Activated naive CD4-positive, alpha-beta T cell treated with anti-CD3 and anti-CD28 coated beads, Interleukin-2, amount 50 U/mL, for 24 hours (primary cell): ENCODE data around the gene ISCU.

Experiments
- H3K27ac Mint-ChIP-seq: one replicate; pipeline ENCODE4 v1.8.0; 2021; ENCODE audit warnings: mild to moderate bottlenecking, mixed read lengths
- H3K27me3 Mint-ChIP-seq: one replicate; pipeline ENCODE4 v1.8.0; 2021; ENCODE audit warnings: mixed read lengths
- H3K36me3 Mint-ChIP-seq: one replicate; pipeline ENCODE4 v1.8.0; 2021; ENCODE audit warnings: mixed read lengths
- H3K4me1 Mint-ChIP-seq: one replicate; pipeline ENCODE4 v1.8.0; 2021; ENCODE audit warnings: mixed read lengths
- H3K4me3 Mint-ChIP-seq: one replicate; pipeline ENCODE4 v1.8.0; 2021; ENCODE audit warnings: mild to moderate bottlenecking, mixed read lengths
- H3K9me3 Mint-ChIP-seq: one replicate; pipeline ENCODE4 v1.8.0; 2021; ENCODE audit warnings: mixed read lengths

ISCU gene

DNA sequence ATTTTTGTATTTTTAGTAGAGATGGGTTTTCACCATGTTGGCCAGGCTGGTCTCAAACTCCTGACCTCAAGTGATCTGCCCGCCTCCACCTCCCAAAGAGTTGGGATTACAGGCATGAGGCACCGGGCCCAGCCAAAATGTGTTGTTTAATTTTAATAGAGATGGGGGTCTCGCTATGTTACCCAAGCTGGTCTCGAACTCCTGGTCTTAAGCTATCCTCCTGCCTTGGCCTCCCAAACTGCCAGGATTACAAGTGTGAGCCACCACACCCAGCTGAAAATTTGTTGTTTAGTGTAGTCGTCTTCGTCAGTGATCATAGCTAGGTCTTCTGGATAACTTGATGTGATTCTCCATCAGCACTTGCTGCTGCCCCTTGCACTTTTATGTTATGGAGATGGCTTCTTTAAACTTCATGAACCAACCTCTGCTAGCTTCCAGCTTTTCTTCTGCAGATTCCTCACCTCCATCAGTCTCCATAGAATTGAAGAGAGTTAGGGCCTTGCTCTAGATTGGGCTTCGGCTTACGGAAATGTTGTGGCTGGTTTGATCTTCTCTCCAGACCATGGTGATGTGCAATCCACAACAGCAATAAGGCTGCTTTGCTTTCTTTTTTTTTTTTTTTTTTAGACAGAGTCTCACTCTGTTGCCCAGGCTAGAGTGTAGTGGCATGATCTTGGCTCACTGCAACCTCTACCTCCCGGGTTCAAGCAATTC is 13.0 kb downstream of the ISCU start:
- Mint-ChIP-seq H3K27ac (peak overlapping the region; percentile 89), H3K36me3 (peaks cover 4% of the 10 kb centered on the region), H3K4me3 (peak overlapping the region; percentile 15), H3K27me3 (no peaks in the 10 kb centered on the region), H3K4me1 (peaks cover 63% of the 10 kb centered on the region), H3K9me3 (no peaks in the 10 kb centered on the region)

DNA sequence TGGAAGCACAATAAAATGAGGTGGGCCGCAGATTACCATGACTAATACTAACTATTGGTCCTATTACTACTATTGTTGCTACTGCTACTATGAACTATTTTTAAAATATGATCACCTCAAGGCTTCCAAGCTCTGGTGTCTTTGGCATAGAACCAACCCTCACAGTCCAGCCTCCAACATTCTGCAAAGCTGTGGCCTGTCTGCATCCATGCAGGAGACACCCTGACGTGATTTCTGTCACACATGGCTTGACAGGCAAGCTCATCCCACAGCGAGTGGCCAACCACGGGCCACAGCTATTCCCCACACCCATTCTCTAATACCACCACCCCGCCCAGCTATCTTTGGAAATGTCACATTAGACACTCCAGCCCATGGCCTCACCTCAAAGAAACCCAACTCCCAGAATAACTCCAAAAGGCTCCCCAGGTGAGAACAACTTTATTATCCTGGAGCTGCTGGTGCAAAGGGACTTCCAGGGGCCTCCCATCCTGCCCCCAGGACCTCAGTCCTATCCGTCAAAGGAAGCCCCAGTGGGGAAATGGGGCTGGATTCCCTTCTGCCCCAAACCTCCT is 14.4 kb downstream of the ISCU start:
- Mint-ChIP-seq H3K27ac (peak overlapping the region; percentile 51), H3K4me1 (peaks cover 50% of the 10 kb centered on the region), H3K36me3 (no peaks in the 10 kb centered on the region), H3K4me3 (no peak overlapping the region), H3K27me3 (no peaks in the 10 kb centered on the region), H3K9me3 (no peaks in the 10 kb centered on the region)

DNA sequence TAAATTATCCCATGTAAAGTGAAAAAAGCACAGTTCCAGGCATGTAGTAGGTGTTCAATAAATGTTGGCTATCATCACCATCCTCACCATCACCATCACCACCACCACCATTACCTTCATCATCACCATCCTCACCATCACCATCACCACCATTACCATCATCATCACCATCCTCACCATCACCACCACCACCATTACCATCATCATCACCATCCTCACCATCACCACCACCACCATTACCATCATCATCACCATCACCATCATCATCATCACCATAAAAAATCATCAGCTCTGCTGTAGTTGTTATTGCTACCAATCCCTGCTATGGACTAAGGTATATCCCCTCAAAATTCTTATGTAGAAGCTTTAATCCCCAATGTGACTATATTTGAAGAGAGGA is 15.1 kb downstream of the ISCU start:
- H3K4me1 Mint-ChIP-seq, result peaks cover 42% of the 10 kb centered on the region
- H3K27ac Mint-ChIP-seq, result no peak overlapping the region
- H3K4me3 Mint-ChIP-seq, result no peak overlapping the region
- no peaks in the 10 kb centered on the region for H3K36me3 Mint-ChIP-seq
- H3K9me3 Mint-ChIP-seq, result no peaks in the 10 kb centered on the region
- no peaks in the 10 kb centered on the region for H3K27me3 Mint-ChIP-seq

DNA sequence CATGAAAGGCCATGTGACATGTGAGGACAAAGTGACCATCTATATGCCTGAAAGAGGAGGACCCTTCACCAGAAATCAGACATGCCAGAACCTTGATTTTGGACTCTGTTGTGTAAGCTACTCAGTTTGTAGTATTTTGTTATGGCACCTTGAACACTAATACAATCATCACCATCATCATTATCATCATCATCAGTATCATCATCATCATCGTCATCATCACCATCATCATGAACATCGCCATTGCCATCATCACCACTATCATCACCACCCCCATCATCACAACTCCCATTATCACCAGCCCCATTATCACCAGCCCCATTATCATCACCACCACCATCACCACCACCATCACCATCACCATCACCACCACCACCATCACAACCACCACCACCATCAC is 15.9 kb downstream of the ISCU start:
- H3K4me3 Mint-ChIP-seq, result no peak overlapping the region
- H3K27ac Mint-ChIP-seq, result no peak overlapping the region
- H3K27me3 Mint-ChIP-seq, result no peaks in the 10 kb centered on the region
- no peaks in the 10 kb centered on the region for H3K36me3 Mint-ChIP-seq
- H3K9me3 Mint-ChIP-seq, result no peaks in the 10 kb centered on the region
- H3K4me1 Mint-ChIP-seq, result peaks cover 34% of the 10 kb centered on the region

DNA sequence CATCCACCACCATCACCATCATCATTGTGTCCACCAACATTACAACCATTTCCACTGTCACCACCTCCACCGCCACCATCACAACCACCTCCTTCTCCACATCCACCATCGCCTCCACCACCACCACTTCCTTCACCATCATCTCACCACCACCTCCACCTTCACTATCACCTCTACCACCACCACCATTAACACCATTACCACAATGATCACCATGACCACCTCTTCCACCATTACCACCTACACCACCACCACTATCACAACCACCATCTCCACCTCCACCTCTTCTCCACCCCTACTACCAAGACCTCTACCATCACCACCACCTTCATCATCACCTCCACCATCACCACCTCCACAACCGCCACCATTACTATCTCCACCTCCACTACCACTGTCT is 16.4 kb downstream of the ISCU start:
- H3K27ac Mint-ChIP-seq, result peak overlapping the region; percentile 27
- H3K4me1 Mint-ChIP-seq, result peaks cover 30% of the 10 kb centered on the region
- H3K9me3 Mint-ChIP-seq, result no peaks in the 10 kb centered on the region
- no peak overlapping the region for H3K4me3 Mint-ChIP-seq
- H3K27me3 Mint-ChIP-seq, result no peaks in the 10 kb centered on the region
- H3K36me3 Mint-ChIP-seq, result no peaks in the 10 kb centered on the region

DNA sequence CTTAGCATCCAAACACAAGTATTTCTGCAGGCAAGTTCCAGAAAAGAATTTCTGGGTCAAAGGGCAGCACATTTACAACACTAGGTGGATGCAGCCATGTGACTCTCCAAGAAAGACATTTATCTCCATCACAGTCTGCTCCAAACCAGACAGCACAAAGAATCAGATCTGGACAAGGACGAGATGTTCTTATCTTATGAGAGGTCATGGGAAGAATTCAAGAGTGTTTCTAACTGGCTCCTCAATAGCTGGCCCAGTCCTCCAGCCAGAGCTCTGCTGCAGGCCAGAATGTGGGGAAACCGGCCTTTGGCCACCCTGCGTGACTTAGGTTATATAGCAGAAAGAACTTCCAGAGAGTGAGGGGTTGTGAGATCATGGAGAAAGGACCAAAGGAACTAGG is 18.1 kb downstream of the ISCU start:
- Mint-ChIP-seq H3K36me3 (no peaks in the 10 kb centered on the region), H3K27ac (no peak overlapping the region), H3K9me3 (no peaks in the 10 kb centered on the region), H3K4me1 (peaks cover 13% of the 10 kb centered on the region), H3K4me3 (no peak overlapping the region), H3K27me3 (no peaks in the 10 kb centered on the region)

DNA sequence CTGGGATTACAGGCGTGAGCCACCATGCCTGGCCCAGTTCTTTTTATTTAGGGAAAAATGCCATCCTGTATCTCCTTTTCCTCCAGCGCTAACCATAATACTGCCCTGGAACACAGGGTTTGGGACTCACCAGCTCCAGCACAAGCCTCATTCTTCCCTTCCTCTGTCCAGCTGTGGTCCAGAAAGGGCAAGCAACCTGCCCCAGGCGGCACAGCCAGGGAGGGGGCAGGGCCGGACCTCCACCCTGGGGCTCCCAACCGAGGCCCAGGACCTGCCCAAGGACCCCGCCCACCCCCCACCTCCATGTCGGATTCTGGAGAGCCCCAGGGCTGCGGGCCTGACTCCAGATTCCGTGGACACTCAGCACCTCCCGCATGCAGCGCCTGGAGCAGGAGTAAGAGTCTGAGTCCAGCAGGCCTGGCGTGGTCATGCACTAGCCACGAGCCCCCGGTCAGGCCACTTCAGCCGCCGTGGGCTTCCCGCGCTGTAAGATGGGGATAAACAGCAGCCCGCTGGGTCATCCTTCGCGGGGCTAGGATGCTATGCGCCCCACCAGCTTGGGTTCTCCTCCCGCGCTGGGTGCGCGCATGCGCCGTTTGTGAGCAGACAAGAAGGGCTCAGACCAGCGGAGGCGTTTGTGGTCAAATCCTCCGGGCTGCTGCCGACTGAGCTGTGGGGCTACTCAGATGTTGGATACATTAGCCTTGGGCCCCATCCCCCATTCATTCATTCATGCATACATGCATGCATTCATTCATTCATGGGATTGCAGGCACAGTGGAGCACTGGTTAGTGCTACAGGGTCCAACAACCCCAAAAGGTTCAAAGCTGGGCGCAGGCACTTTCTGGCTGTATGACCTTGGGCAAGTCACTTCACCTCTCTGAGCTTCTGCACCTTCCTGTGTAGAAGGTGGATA is 19.2 kb downstream of the ISCU start:
- no peak overlapping the region for H3K27ac Mint-ChIP-seq
- H3K36me3 Mint-ChIP-seq, result no peaks in the 10 kb centered on the region
- no peaks in the 10 kb centered on the region for H3K27me3 Mint-ChIP-seq
- H3K9me3 Mint-ChIP-seq, result no peaks in the 10 kb centered on the region
- peaks cover 5% of the 10 kb centered on the region for H3K4me1 Mint-ChIP-seq
- no peak overlapping the region for H3K4me3 Mint-ChIP-seq

DNA sequence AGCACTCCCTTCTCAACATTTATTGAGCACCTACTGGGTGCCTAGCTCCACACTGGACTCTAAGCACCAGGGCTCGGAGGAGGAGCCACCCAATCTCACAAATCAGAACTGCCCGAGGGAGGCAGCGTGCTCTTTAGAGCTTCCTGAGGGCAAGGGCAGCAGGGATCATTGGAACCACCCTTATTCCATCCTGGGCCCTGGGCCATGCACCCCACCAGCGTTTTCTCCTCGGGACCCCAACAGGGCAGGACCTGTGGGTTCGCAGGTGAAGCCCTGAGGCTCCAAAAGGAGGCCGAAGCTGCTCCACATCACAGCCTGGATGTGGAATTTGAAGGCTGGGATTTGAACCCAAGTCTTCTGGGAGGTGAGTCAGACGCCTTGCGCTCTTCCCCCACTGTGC is 20.1 kb downstream of the ISCU start:
- Mint-ChIP-seq H3K36me3 (no peaks in the 10 kb centered on the region), H3K9me3 (no peaks in the 10 kb centered on the region), H3K27ac (no peak overlapping the region), H3K4me1 (no peaks in the 10 kb centered on the region), H3K4me3 (no peak overlapping the region), H3K27me3 (no peaks in the 10 kb centered on the region)

DNA sequence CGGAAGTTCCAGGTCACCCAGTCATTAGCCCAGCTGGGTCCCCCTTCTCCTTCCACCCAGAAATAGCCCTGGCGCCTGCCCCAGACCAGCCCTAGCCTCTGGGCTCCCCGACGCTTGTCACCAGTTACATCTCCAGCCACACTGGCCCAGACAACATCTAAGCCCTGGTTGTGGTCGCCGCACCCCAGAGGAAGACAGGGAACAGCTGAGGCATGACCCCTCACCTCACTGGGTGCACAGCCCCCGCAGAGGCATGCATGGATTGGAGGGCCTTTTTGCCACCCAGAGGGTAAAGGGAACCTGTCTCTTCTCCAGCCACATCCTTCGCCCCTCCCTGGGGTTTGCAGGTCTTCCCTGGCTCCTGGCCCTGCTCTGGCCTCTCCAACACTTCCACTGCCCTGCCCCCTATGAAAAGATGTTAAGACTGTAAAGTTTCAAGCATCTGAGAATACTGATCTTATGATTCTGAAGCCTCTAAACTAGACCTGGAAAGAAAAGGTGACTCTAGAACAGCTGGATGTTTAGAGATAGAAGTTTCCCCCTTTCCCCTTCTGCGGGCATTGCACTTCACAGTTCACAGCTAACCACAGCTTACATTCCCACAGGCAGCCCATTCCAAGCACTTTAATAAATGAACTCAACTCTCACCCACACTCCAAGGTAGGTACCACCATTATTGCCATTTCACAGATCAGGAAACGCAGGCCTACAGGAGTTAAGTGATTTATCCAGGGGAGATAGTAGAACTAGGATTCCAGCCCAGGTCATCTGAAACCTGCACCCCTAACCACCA is 20.8 kb downstream of the ISCU start:
- Mint-ChIP-seq H3K9me3 (no peaks in the 10 kb centered on the region), H3K27ac (no peak overlapping the region), H3K4me3 (no peak overlapping the region), H3K36me3 (no peaks in the 10 kb centered on the region), H3K27me3 (no peaks in the 10 kb centered on the region), H3K4me1 (no peaks in the 10 kb centered on the region)

DNA sequence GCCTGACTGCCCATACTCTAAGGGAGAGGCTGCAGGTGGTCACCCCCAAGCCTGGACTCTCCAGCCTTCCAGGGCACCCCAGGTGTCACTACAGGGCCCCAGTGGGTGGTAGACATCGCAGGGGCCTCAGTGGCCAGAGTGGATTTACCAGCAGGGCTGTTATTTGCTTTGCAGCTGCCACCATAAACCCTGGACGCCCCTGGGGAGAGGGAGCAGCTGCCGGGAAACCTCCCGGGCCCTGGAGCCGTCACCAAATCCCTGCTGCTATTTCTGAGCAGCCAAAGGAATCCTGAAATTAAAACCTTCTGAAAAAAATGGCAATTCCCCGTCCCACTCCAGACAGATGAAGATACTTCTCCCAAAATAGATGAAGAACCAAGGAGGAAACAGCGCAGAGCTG is 21.6 kb downstream of the ISCU start:
- Mint-ChIP-seq H3K4me3 (no peak overlapping the region), H3K27me3 (no peaks in the 10 kb centered on the region), H3K9me3 (no peaks in the 10 kb centered on the region), H3K4me1 (no peaks in the 10 kb centered on the region), H3K36me3 (no peaks in the 10 kb centered on the region), H3K27ac (no peak overlapping the region)

DNA sequence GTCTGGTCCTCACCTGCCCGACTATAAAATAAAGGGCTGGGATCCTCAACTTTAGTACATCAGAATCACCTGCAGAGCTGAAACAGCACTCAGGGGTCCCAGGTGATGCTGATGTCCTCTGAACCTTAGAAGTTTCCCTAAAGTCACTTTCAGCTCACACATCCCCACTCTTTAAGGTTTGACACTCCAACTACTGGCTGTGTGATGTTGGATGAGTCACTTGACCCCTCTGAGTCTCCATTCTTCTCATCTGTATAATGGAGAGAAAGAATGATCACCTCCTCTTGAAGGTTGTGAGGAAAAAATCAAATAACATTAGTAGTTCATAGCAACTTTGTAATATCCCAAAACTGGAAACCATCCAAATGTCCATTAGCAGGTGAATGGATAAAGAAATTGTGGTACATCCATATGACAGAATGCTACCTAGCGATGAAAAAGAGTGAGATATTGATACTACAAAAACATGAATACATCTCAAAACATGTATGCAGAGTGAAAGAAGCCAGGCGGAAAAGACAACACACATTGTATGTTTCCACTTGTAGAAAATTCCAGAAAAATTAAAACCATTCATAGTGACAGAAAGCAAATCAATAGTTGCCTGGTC is 22.2 kb downstream of the ISCU start:
- H3K4me3 Mint-ChIP-seq, result no peak overlapping the region
- H3K36me3 Mint-ChIP-seq, result no peaks in the 10 kb centered on the region
- no peaks in the 10 kb centered on the region for H3K9me3 Mint-ChIP-seq
- no peak overlapping the region for H3K27ac Mint-ChIP-seq
- no peaks in the 10 kb centered on the region for H3K27me3 Mint-ChIP-seq
- H3K4me1 Mint-ChIP-seq, result no peaks in the 10 kb centered on the region

DNA sequence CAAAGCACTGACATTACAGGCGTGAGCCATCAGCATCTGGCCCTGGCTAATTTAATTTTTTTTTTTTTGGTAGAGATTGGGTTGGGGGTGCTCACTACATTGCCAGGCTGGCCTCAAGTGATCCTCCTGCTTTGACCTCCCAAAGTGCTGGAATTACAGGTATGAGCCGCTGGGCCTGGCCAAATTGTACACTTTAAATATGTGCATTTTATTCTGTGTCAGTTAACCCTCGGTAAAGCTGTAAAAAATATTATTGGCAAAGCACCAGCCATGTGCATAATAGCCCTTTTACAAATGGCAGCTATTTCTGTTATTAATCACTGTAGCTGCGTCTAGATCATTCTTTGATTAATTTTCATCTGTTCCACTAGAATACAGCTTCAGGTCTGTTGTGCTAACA is 23.5 kb downstream of the ISCU start:
- H3K27ac Mint-ChIP-seq, result no peak overlapping the region
- H3K4me1 Mint-ChIP-seq, result no peaks in the 10 kb centered on the region
- H3K27me3 Mint-ChIP-seq, result no peaks in the 10 kb centered on the region
- H3K9me3 Mint-ChIP-seq, result no peaks in the 10 kb centered on the region
- no peak overlapping the region for H3K4me3 Mint-ChIP-seq
- H3K36me3 Mint-ChIP-seq, result no peaks in the 10 kb centered on the region

DNA sequence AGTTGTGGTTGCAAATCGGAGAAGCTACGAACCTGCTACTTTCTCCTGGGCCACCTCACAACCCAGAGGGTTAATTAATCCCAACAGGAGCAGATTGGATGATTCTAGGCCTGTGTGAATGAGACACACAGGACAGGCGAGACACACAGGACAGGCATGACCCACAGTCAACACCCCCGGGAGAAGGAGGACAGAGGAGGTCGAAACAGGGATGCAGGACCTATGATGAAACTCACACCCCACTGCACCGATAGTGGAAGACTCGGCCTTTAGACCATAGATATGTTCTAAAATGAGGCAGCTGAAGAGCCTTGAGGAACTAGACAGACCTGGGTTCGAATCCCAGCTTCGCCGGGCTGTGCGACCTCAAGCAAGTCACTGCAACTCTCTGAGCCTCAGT is 23.9 kb downstream of the ISCU start:
- Mint-ChIP-seq H3K27ac (no peak overlapping the region), H3K9me3 (no peaks in the 10 kb centered on the region), H3K27me3 (no peaks in the 10 kb centered on the region), H3K4me3 (no peak overlapping the region), H3K4me1 (no peaks in the 10 kb centered on the region), H3K36me3 (no peaks in the 10 kb centered on the region)

DNA sequence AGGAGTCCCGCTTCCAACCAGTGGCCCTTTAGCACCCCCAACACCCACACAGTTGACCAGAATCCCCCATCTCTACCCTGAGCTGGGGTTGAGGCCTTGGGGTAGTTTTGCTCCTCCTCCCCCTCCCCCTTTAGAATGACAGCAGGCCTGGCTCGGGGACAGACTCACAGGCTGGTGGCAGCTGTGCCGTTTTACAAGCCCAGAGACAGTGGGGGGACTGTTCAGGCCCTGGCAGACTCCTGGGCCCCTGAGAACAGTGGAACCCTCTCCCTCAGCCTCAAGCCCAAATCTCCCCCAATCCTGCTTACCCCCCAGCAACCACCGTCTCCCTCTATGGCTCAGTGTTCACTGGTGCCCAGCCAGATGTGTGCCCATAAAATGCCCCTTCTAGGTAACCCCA is 25.4 kb downstream of the ISCU start:
- Mint-ChIP-seq H3K36me3 (no peaks in the 10 kb centered on the region), H3K27ac (no peak overlapping the region), H3K4me1 (no peaks in the 10 kb centered on the region), H3K9me3 (no peaks in the 10 kb centered on the region), H3K4me3 (no peak overlapping the region), H3K27me3 (no peaks in the 10 kb centered on the region)
